NCI-H748 (cell line): ENCODE measurements around the gene SPRED2.

Experiments used
- DNase-seq: peaks from one replicate; lab custom pipeline; 2025; ENCODE audit not compliant: unreplicated experiment; lab: John Stamatoyannopoulos, UW

Gene SPRED2

DNA sequence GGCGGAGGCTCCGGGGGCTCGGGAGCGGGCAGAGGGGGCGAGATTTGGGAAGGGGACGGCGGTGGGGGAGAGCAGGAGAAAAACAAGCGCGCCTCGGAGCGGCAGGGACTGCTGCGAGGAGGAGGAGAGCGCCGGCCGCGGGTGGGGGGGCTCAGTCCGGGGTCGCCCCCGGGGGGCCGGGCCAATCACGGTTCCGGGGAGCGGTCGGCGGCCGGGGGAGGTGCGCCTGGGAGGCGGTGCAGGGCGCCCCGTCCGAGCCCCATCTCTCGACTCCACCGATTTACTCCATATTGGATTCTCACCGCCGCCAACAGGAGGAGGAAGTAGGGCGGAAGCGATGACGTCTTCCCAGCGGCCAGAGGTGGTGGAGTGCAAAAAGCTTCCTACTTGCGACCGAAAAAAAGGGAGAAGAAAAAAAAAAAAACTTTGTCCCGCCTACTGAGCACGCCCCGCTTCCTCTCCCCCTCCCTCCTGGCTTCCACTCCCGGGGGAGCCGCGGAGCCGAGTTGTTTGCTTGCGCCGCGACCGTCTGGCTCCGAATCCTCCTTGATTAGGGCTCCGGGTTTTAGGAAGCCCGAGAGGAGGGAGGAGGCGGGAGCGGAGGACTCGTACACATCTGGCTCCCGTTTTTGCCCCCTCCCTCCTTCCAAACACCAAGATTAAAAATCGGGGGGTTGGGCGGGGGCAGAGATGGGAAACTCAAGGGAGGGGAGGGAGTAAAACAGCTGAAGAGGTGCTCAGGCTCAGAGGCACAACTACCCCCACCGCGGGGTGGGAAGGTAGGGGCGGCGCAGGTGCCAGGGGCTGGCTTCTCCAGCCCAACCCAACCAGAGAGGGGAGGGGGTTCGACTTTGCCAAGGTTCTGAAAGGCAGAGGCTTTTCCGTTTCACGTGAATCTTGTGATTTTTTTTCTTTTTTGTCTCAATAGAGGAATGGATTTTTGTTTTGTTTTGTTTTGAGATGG, at the start of gene SPRED2:
SPRED2 (minus strand) TSS at position 373 of the 964 bp plus-strand sequence. CDS start 612 bp downstream, outside the sequence.
- peak; percentile 80 for DNase-seq

DNA sequence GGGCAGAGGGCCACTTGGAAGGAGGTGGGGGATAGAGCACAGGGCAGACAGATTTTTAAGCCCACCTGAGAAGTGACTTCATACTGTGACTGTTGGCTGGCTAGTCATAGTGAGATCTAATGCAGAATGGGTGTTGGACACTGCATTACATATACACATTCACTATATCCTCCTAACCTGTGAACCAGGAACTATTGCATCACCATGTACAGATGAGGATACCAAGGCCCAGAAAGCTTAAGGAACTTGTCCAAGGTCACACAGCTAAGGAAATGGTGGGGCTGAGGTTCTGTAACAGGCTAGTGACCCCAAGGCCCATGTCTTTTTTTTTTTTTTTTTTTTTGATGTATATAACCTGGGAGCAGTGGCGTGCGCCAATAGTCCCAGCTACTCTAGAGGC, 49.6 kb upstream of the SPRED2 start:
- no peak for DNase-seq

DNA sequence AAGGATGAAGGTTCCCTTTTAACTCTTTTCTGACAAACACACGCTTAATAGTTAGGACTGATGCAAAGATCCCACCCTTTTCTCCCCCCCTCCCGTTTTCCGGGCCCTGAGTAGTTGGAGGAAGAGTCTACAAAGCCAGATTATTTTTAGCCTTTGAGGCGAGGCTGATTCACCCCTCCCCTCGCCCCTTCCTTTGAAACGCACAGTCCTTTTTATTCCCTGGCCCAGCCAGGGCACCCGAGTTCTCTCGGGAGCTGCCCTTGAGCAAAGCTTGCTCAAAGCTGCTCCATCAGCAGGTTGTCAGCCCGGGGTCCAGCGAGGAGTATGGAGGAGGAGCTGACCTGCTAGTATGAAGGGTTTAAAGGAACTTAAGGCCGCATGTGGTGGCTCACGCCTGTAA, 47.1 kb upstream of the SPRED2 start:
- no peak for DNase-seq

- DNase-seq: no peak
Observed at GRCh38 chr2:65478498-65479135, 46.2 kb upstream of the SPRED2 start.

DNA sequence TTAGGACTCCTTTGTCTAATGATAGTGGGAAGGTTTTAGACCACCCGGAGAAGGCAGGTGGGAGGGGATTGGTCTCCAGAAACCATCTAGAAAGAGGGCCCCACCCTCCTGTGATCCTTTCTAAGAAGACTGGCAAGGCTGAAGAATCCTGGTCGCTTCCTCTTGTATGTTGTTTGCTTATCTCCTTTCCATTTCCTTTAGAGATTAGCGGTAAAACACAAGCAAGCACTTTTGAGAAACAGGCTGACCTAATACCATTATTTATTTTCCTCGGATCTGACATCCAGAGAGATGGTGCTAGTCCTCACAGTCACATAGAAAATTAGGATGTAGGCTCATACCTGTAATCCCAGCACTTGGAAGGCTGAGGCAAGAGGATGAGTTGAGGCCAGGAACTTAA, 45.2 kb upstream of the SPRED2 start:
- no peak for DNase-seq

GRCh38 chr2:65476778-65477177, 44.4 kb upstream of the SPRED2 start:
- DNase-seq: no peak

DNA sequence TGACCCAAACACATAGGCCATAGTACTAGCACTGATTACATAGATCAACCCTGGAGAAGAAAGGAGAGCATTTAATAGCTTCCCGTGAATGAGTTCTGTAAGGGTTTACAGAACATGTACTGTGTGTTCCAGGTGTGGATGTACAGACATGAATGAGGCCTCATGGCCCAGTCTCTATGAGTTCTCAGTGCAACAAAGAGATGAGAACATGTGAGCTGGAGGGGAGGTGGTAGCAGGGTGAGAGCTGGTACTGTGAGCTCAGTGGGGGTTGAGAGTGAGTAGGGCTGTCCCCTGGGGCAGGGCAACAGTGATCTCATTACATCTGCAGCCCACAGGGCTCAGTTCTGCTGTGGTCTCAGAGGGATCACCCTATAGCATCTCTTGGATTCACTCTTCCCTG, 42.6 kb upstream of the SPRED2 start:
- no peak for DNase-seq

GRCh38 chr2:65473045-65473444, 40.6 kb upstream of the SPRED2 start:
- no peak for DNase-seq

DNA sequence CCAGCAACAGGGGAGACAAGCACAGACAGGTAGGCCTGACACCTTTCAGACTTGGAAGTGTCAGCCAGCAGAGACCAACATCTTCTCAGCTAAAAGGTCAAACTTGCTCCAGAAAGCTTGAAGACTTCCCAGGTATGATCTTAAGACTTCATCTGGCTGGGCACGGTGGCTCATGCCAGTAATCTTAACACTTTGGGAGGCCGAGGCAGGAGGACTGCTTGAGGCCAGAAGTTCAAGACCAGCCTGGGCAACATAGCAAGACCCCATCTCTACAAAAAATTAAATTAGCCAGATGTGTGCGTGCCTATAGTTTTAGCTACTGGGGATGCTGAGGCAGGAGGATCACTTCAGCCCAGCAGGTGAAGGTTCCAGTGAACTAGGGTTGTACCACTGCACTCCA, 39.0 kb upstream of the SPRED2 start:
- no peak for DNase-seq

GRCh38 chr2:65466551-65466950, 34.2 kb upstream of the SPRED2 start:
- DNase-seq: no peak

DNA sequence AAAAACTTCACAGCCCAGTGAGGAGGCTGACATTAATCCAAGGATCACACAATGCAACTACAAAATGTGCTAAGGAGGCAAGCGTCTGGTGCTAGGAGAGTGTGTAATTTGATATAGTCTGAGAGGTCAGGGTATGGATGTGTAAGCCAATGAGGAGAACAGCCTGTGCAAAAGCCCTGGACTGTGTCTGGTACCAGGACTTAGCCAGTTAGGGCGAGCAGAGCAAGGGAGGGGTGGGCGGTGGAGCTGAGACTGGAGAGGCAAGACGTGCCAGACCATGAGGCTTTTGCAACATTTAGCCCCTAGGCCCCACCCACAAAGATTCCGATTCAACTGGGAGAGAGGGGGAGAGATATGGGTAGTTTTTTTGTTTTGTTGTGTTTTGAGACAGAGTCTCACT, 33.5 kb upstream of the SPRED2 start:
- DNase-seq: no peak

GRCh38 chr2:65465124-65465523, 32.7 kb upstream of the SPRED2 start:
- DNase-seq: no peak

GRCh38 chr2:65464604-65465003, 32.2 kb upstream of the SPRED2 start:
- DNase-seq: no peak

GRCh38 chr2:65458999-65459398, 26.6 kb upstream of the SPRED2 start:
- no peak for DNase-seq

- no peak for DNase-seq
Observed at GRCh38 chr2:65456886-65457285, 24.5 kb upstream of the SPRED2 start.

DNA sequence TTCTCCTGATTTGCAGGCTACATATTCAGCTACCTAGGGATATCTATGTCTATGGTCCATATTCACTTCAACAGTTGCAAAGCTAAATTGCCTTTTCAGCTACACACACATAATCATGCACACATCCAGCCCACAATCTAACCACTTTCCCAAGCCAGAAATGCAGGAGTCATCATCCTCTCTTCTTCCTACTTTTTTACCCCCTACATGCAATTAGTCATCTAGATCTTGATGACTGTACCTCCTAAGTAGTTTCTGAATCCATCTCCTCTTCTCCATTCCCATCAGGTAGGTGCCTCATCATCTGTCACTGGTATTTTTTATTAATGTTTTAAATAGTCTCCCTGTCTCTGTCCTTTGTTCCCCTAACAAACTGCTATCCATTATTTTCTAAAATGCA, 23.7 kb upstream of the SPRED2 start:
- DNase-seq: no peak

DNA sequence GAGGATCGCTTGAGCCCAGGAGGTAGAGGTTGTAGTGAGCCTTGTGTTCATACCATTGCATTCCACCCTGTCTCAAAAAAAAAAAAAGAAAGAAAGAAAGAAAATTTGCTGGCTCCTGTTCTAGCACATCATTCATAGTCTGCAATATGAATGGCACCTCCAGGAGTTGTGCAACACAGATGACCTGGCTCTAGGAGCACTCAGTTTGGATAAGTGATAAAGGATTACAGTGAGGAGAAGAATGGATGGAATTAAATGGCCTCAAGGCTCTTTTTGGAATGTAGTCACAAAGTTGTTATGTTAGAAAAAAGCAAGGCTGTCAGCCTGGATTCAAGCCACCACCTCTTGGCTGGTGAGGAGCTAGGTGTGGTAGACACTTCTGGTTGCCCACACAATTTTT, 21.5 kb upstream of the SPRED2 start:
- DNase-seq: no peak

DNA sequence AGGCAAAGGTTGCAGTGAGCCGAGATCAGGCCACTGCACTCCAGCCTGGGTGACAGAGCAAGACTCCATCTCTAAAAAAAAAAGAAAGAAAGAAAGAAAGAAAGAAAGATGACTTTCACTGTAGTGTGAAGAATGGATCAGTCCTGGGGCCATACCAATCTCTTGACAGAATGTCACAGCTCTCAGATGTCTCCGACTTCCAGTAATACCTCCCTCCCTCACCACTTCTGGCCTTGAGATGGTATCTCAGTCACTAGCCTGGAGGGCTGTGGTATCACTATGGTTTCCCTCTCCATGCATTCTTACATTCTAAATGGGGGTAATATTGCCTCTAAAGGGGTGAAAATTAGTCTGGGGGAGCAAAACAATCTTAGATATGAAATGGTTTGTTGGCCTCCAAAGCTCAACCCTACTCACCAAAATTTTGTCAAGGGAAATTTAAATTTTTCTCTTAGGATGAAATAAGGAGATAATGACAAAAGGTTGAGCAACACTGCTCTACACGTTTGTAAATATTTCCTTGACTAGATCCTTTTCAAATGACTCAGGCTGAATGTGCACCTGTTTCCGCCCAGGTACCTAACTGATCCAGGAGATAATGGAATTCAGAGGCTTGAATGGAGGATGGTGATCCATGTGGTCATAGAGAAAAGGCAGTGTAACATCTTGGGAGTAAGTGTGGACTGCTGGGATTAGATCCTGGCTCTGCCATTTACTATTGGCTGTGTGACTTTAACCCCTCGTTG, 19.9 kb upstream of the SPRED2 start:
- DNase-seq: no peak

- DNase-seq: no peak
Observed at GRCh38 chr2:65450810-65451209, 18.4 kb upstream of the SPRED2 start.

DNA sequence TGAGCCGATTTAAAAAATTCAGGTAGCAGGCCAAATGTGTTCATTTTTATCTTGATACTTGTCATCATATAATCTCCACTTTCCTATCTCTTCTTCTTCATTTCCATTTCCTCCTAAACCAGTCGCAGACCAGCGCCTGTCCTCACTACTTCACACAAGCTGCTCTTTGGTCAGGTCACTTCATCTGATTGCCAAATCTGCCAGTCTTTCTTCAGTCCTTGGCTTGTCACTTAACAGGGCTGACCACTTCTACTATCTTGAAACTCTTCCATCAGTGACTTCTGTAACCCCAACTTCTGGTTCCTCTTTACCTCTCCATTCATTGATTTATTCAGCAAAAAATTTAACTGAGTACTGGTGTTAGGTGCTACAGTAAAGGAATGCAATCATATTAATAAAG, 18.0 kb upstream of the SPRED2 start:
- DNase-seq: no peak

- no peak for DNase-seq
Observed at GRCh38 chr2:65443509-65444186, 11.2 kb upstream of the SPRED2 start.
